Central memory CD8-positive, alpha-beta T cell (primary cell): ENCODE results near the gene CPB2.

Source experiments
- ATAC-seq: fragments of 150-1000 bp; cut with Tn5 transposase; replicated peaks from 2 replicates; pipeline ENCODE4 v1.10.0; 2022; ENCODE audit warnings: mild to moderate bottlenecking, moderate FRiP score, moderate number of reproducible peaks; ENCODE audit not compliant: poor library complexity, severe bottlenecking; ENCODE audit errors: extremely low read depth
- DNase-seq, 2 donors: peaks; one replicate each; pipeline ENCODE4 v3.0.0; 2021; ENCODE audit warnings: low spot score in 2 of 2
- H3K27ac Mint-ChIP-seq: one replicate; pipeline ENCODE4 v1.8.0; 2022; ENCODE audit warnings: low read depth, mild to moderate bottlenecking, moderate library complexity, mixed read lengths
- H3K27me3 Mint-ChIP-seq: one replicate; pipeline ENCODE4 v1.8.0; 2022; ENCODE audit warnings: mixed read lengths
- H3K36me3 Mint-ChIP-seq: one replicate; pipeline ENCODE4 v1.8.0; 2022; ENCODE audit warnings: mild to moderate bottlenecking, moderate library complexity, mixed read lengths; ENCODE audit not compliant: insufficient read depth
- H3K4me1 Mint-ChIP-seq: one replicate; pipeline ENCODE4 v1.8.0; 2022; ENCODE audit warnings: mixed read lengths
- H3K4me3 Mint-ChIP-seq: one replicate; pipeline ENCODE4 v1.8.0; 2022; ENCODE audit warnings: mild to moderate bottlenecking, moderate library complexity, mixed read lengths
- H3K9me3 Mint-ChIP-seq: one replicate; pipeline ENCODE4 v1.8.0; 2022; ENCODE audit warnings: mixed read lengths

CPB2 gene

DNA sequence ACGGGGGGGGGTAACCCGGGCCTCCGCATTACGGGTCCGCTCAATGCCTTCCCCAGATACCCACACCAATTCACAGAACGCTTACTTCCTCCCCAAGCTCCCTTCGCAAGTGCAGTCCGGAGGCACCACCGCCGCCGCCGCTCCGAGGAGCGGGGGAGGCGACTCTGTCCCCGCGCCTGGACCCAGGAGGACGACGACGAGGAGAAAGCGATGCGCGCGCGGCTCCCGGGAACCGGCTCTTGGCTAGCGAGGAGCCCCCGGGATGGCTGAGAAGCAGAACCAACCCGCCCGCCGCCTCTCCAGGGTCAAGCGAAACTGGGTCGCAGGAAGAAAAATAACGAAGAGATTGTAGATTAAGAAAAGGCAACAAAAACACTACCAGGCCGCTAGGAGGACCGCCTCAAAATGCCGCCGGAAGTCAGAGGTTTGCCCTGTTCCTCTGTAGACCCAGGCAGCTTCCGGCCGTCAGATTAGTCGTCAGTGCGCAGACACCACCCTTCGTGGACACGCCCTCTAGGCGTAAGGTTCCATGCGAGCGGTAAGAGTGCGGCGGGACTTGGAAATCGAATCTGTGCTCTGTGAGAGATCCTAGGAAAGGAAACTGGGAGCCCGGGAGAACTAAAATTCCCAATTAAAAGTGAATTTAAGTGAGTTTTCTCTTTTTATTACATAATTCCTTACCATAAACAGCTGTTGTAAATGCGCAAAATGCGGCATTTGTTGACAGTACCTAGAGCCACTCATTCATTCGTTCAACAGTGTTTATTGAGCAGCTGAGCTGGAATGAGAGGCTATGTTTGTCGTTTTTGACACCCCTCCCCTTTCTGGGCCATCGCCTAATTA is 52.3 kb downstream of the CPB2 start, which contains the start of gene ZC3H13:
Gene ZC3H13, minus strand, starts transcription at position 428 of the 843 bp plus-strand sequence. CDS start 7,239 bp downstream, outside the sequence.
- no peaks in the 10 kb centered on the region for H3K9me3 Mint-ChIP-seq
- H3K27ac Mint-ChIP-seq = peak within 1 kb of the TSS; percentile 100
- peak; percentile 82 to 87 for DNase-seq
- H3K27me3 Mint-ChIP-seq = peaks cover 33% of the 10 kb centered on the region
- peak; percentile 99 for ATAC-seq
- peaks cover 8% of the 10 kb centered on the region for H3K36me3 Mint-ChIP-seq
- peak within 1 kb of the TSS; percentile 95 for H3K4me3 Mint-ChIP-seq
- peaks cover 36% of the 10 kb centered on the region for H3K4me1 Mint-ChIP-seq

- H3K9me3 Mint-ChIP-seq = no peaks in the 10 kb centered on the region
- peaks cover 36% of the 10 kb centered on the region for H3K4me1 Mint-ChIP-seq
- H3K4me3 Mint-ChIP-seq = peak overlapping the region; percentile 95
- no peak for DNase-seq
- peak; percentile 37 for ATAC-seq
- peak overlapping the region; percentile 100 for H3K27ac Mint-ChIP-seq
- H3K36me3 Mint-ChIP-seq = peaks cover 8% of the 10 kb centered on the region
- peaks cover 31% of the 10 kb centered on the region for H3K27me3 Mint-ChIP-seq
Measured at GRCh38 chr13:46051968-46052318, 52.9 kb downstream of the CPB2 start.

GRCh38 chr13:46050771-46051170 is 54.1 kb downstream of the CPB2 start:
- Mint-ChIP-seq H3K9me3 (no peaks in the 10 kb centered on the region), H3K27ac (no peak overlapping the region), H3K4me1 (peaks cover 36% of the 10 kb centered on the region), H3K36me3 (peaks cover 8% of the 10 kb centered on the region), H3K4me3 (peak overlapping the region; percentile 11), H3K27me3 (peaks cover 21% of the 10 kb centered on the region)
- DNase-seq = no peak
- no peak for ATAC-seq

GRCh38 chr13:46045424-46045823 is 59.4 kb downstream of the CPB2 start:
- Mint-ChIP-seq H3K9me3 (no peaks in the 10 kb centered on the region), H3K27ac (no peak overlapping the region), H3K27me3 (no peaks in the 10 kb centered on the region), H3K36me3 (peaks cover 15% of the 10 kb centered on the region), H3K4me3 (no peak overlapping the region), H3K4me1 (peaks cover 22% of the 10 kb centered on the region)
- no peak for ATAC-seq
- no peak for DNase-seq

GRCh38 chr13:46043647-46044046 is 61.2 kb downstream of the CPB2 start:
- H3K27ac Mint-ChIP-seq = no peak overlapping the region
- H3K36me3 Mint-ChIP-seq = peaks cover 20% of the 10 kb centered on the region
- DNase-seq = no peak
- peaks cover 16% of the 10 kb centered on the region for H3K4me1 Mint-ChIP-seq
- H3K9me3 Mint-ChIP-seq = no peaks in the 10 kb centered on the region
- ATAC-seq = no peak
- H3K4me3 Mint-ChIP-seq = no peak overlapping the region
- H3K27me3 Mint-ChIP-seq = no peaks in the 10 kb centered on the region

- Mint-ChIP-seq H3K9me3 (no peaks in the 10 kb centered on the region), H3K27ac (no peak overlapping the region), H3K4me1 (peaks cover 14% of the 10 kb centered on the region), H3K4me3 (no peak overlapping the region), H3K27me3 (no peaks in the 10 kb centered on the region), H3K36me3 (peaks cover 29% of the 10 kb centered on the region)
- no peak for ATAC-seq
- no peak for DNase-seq
Measured at GRCh38 chr13:46041419-46041839, 63.4 kb downstream of the CPB2 start.

DNA sequence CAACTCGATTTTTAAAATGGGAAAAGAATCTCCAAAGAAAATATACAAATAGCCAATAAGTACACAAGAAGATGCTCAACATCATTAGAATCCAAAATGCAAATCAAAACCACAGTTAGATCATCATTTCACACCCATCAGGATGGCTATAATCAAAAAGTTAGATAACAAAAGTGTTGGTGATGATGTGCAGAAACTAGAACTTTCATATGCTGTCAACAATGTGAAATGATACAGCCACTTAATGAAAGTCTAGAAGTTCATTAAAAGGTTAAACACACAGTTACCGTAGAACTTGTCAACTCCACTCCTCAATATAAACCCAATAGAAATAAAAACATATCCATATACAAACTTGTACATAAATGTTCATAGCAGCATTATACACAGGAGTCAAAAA is 64.1 kb downstream of the CPB2 start:
- Mint-ChIP-seq H3K9me3 (no peaks in the 10 kb centered on the region), H3K4me3 (no peak overlapping the region), H3K4me1 (peaks cover 20% of the 10 kb centered on the region), H3K27ac (no peak overlapping the region), H3K27me3 (no peaks in the 10 kb centered on the region), H3K36me3 (peaks cover 35% of the 10 kb centered on the region)
- ATAC-seq = no peak
- no peak for DNase-seq

DNA sequence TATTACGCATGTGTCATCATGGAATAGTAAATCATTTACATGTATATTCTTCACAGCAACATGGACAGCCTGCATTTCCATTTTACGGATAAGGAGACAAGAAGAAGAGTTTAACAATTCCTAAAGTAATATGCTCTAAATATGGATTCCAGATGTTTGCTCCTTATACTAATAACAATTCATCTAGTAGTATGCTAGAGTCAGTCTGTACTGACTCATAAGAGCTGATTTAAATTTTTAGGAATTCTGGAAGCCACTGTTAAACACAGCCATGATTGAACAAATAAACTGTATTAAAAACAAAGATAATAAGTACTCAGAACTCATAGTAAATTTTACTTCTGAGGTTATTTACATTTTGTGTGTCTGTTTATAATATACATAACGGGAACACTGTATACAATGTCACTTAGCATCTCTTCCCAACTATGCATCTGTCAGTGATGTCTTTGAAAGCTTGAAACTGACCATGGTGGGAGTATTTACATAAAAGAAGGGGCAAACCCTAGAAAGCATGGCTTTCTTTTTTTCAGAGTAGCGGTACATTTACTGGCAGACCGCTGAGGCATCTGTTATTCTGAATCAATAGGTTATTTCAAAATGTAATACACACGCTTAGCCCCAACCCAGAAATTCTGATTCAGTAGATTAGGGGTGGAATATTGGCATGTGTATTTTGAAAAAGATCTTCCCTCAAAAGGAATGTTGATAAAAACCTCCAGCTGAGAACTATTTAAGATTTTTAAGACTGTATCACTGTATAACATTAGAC is 65.2 kb downstream of the CPB2 start:
- peaks cover 23% of the 10 kb centered on the region for H3K4me1 Mint-ChIP-seq
- H3K9me3 Mint-ChIP-seq = no peaks in the 10 kb centered on the region
- H3K27me3 Mint-ChIP-seq = no peaks in the 10 kb centered on the region
- no peak overlapping the region for H3K27ac Mint-ChIP-seq
- no peak for ATAC-seq
- no peak overlapping the region for H3K4me3 Mint-ChIP-seq
- DNase-seq = no peak
- peaks cover 36% of the 10 kb centered on the region for H3K36me3 Mint-ChIP-seq

DNA sequence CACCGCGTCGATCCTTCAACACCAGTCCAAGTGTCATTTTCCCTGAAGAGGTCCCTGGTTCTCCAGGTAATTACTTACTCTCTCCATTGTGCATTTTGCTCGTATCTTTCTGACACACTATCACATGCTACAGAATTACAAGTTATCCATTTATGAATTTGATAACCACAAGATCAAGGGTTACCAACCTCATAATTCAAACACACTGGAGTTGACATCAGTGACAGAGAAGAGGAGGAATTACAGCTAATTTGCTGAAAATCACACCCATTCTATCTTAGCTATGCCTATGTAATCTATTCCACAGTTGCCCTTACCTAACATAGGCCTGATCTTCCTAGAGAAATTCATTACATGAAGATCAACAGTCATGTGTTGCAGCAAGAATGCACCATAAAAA is 66.5 kb downstream of the CPB2 start:
- peak overlapping the region; percentile 15 for H3K27ac Mint-ChIP-seq
- no peak overlapping the region for H3K4me3 Mint-ChIP-seq
- DNase-seq (no peak), ATAC-seq (no peak)
- H3K9me3 Mint-ChIP-seq = no peaks in the 10 kb centered on the region
- H3K36me3 Mint-ChIP-seq = peaks cover 36% of the 10 kb centered on the region
- H3K27me3 Mint-ChIP-seq = no peaks in the 10 kb centered on the region
- peaks cover 35% of the 10 kb centered on the region for H3K4me1 Mint-ChIP-seq

DNA sequence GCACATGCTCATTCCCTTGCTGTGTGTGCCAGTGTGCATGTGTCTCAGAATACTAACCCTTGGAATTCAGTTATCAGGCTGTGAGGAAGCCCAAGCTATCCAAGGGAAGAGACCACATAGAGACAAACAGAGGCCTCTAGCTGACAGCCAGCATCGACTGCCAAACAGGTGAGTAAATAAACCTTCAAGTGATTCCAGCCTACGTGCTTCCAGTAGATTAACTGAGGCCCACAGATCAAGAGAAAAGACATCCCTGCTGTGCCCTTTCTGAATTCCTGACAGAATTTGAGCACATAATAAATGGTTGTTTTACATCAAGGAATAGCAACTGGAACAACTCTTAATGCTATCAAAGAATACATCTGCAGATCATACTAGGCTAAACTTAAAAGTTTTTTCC is 69.8 kb downstream of the CPB2 start:
- H3K27me3 Mint-ChIP-seq = no peaks in the 10 kb centered on the region
- peaks cover 43% of the 10 kb centered on the region for H3K4me1 Mint-ChIP-seq
- no peak overlapping the region for H3K27ac Mint-ChIP-seq
- DNase-seq = no peak
- peaks cover 34% of the 10 kb centered on the region for H3K36me3 Mint-ChIP-seq
- no peaks in the 10 kb centered on the region for H3K9me3 Mint-ChIP-seq
- no peak for ATAC-seq
- H3K4me3 Mint-ChIP-seq = no peak overlapping the region

- H3K4me3 Mint-ChIP-seq = no peak overlapping the region
- H3K27me3 Mint-ChIP-seq = no peaks in the 10 kb centered on the region
- H3K9me3 Mint-ChIP-seq = no peaks in the 10 kb centered on the region
- ATAC-seq (no peak), DNase-seq (no peak)
- peaks cover 28% of the 10 kb centered on the region for H3K36me3 Mint-ChIP-seq
- peaks cover 52% of the 10 kb centered on the region for H3K4me1 Mint-ChIP-seq
- H3K27ac Mint-ChIP-seq = peak overlapping the region; percentile 13
Measured at GRCh38 chr13:46032341-46032740, 72.5 kb downstream of the CPB2 start.

- ATAC-seq = no peak
- Mint-ChIP-seq H3K4me3 (no peak overlapping the region), H3K27ac (peak overlapping the region; percentile 13), H3K9me3 (no peaks in the 10 kb centered on the region), H3K27me3 (no peaks in the 10 kb centered on the region), H3K36me3 (peaks cover 25% of the 10 kb centered on the region), H3K4me1 (peaks cover 54% of the 10 kb centered on the region)
- DNase-seq = no peak
Measured at GRCh38 chr13:46031581-46032263, 73.1 kb downstream of the CPB2 start.
